PC-3 (cell line): ENCODE measurements around the gene CEACAM21. TPM values are rescaled to one million over a fixed set of nuclear protein-coding genes. Genes with fewer than 3 reads are reported as not detected.

ENCODE experiments used
- ATAC-seq: fragments of 200-7000 bp; cut with Tn5 transposase; 2 replicates; pipeline ENCODE4 v1.9.1; 2020; ENCODE audit warnings: mild to moderate bottlenecking, moderate library complexity
- Bru-seq: library from RNA; stranded (reverse); fragments of 400-500 nt; gene quantifications from one replicate; lab custom pipeline; 2021; lab: Mats Ljungman, UMichigan
- BruChase-seq, 2 experiments: library from RNA; stranded (reverse); fragments of 400-500 nt; gene quantifications; one replicate each; lab custom pipeline; 2021; lab: Mats Ljungman, UMichigan
- BruUV-seq: library from RNA; stranded (reverse); fragments of 400-500 nt; replicated peaks from 2 replicates; lab custom pipeline; 2021; lab: Mats Ljungman, UMichigan
- CTCF ChIA-PET: fragments of 300-600 bp; sonication (Branson Sonifier 250); formaldehyde crosslinking; loops from one replicate; lab custom pipeline; 2022; ENCODE audit warnings: antibody characterized with exemption; lab: Charles Lee
- POLR2A ChIA-PET: fragments of 300-600 bp; sonication (Branson Sonifier 250); formaldehyde crosslinking; loops from one replicate; lab custom pipeline; 2022; ENCODE audit warnings: antibody characterized with exemption; ENCODE audit not compliant: unreplicated experiment; lab: Charles Lee
- DNase-seq: peaks from one replicate; pipeline ENCODE4 v3.0.0-alpha.2; 2015
- H2AFZ ChIP-seq: fragments of 300-600 bp; sonication (generic); 2 replicates; pipeline ENCODE4 v1.6.0; 2016; ENCODE audit warnings: antibody characterized with exemption, low read length
- H3F3A ChIP-seq: fragments of 300-600 bp; sonication (generic); one replicate; pipeline ENCODE4 v1.6.0; 2017; ENCODE audit warnings: antibody characterized with exemption, low read length, control low read depth, mild to moderate bottlenecking; ENCODE audit not compliant: unreplicated experiment
- H3K27ac ChIP-seq: fragments of 300-600 bp; sonication (generic); 2 replicates; pipeline ENCODE4 v1.5.1; 2016; ENCODE audit warnings: mild to moderate bottlenecking, low read length
- H3K27me3 ChIP-seq: fragments of 300-600 bp; sonication (generic); 2 replicates; pipeline ENCODE4 v1.6.1; 2016; ENCODE audit warnings: low read length, mixed read lengths
- H3K36me3 ChIP-seq: fragments of 300-600 bp; sonication (generic); 2 replicates; pipeline ENCODE4 v1.6.1; 2016; ENCODE audit warnings: low read depth, mixed run types, low read length, mixed read lengths
- H3K4me1 ChIP-seq: fragments of 300-600 bp; sonication (generic); 2 replicates; pipeline ENCODE4 v1.5.1; 2016; ENCODE audit warnings: low read length; ENCODE audit not compliant: insufficient read depth
- H3K4me2 ChIP-seq: fragments of 300-600 bp; sonication (generic); 2 replicates; pipeline ENCODE4 v1.6.0; 2016; ENCODE audit warnings: low read length
- H3K4me3 ChIP-seq: fragments of 300-600 bp; sonication (generic); 2 replicates; pipeline ENCODE4 v1.5.1; 2016; ENCODE audit warnings: mild to moderate bottlenecking, low read length, mixed read lengths
- H3K79me2 ChIP-seq: fragments of 300-600 bp; sonication (generic); 2 replicates; pipeline ENCODE4 v1.6.1; 2017; ENCODE audit warnings: low read length, mixed read lengths
- H3K9ac ChIP-seq: fragments of 300-600 bp; sonication (generic); 2 replicates; pipeline ENCODE4 v1.6.0; 2016; ENCODE audit warnings: mild to moderate bottlenecking, low read length
- H3K9me2 ChIP-seq: fragments of 300-600 bp; sonication (generic); replicated peaks from 2 replicates; pipeline ENCODE4 v1.6.1; 2016; ENCODE audit warnings: mixed run types, low read length, mixed read lengths
- H3K9me3 ChIP-seq: fragments of 300-600 bp; sonication (generic); 2 replicates; pipeline ENCODE4 v1.6.1; 2016; ENCODE audit warnings: low read length, mixed read lengths
- H4K20me1 ChIP-seq: fragments of 300-600 bp; sonication (generic); 2 replicates; pipeline ENCODE4 v1.6.1; 2016; ENCODE audit warnings: low read length, mixed read lengths
- CTCF ChIP-seq: fragments of 300-600 bp; sonication (generic); conservative IDR thresholded peaks from 2 replicates; pipeline ENCODE4 v1.5.1; 2017; ENCODE audit warnings: antibody characterized with exemption, low read depth, mild to moderate bottlenecking, low read length
- EZH2 ChIP-seq: fragments of 300-600 bp; sonication (generic); IDR thresholded peaks from one replicate; pipeline ENCODE4 v1.6.1; 2017; ENCODE audit warnings: antibody characterized with exemption, mild to moderate bottlenecking, low read length; ENCODE audit not compliant: unreplicated experiment
- EZH2phosphoT487 ChIP-seq: fragments of 300-600 bp; sonication (generic); IDR thresholded peaks from 2 replicates; pipeline ENCODE4 v1.6.1; 2018; ENCODE audit warnings: mild to moderate bottlenecking, antibody characterized with exemption, low read length, borderline replicate concordance
- intact Hi-C: fragments of 100-400 bp; cut with micrococcal nuclease; formaldehyde crosslinking; loops from 2 replicates; pipeline ENCODE4 v1.9.0; 2023
- long read RNA-seq: library from polyadenylated mRNA; unstranded; transcript quantifications from one replicate; pipeline ENCODE4 v2.0.0, GENCODE V29; 2021; ENCODE audit not compliant: unreplicated experiment
- total RNA-seq: library from RNA; depleted of rRNA; stranded (reverse); fragments of >200 nt; gene quantifications from 2 replicates; pipeline ENCODE4 v1.2.3, GENCODE V29; 2014; rRNA removed

The CEACAM21 gene
- total RNA-seq (not detected in 2 replicates), Bru-seq, nascent RNA (not detected), BruChase-seq, experiment 1, labeled RNA remaining after a 6-hour chase (not detected), BruChase-seq, experiment 2, labeled RNA remaining after a 2-hour chase (percentile 2 among the genes with signal in this experiment)
- long read RNA-seq: 0 reads

GRCh38 chr19:41575998-41576397 lies at the start of gene CEACAM21:
TSS of gene CEACAM21 (plus strand) at chr19:41576166. CDS start at chr19:41576275, 109 bp downstream.
- Histone ChIP-seq H3K4me2 (no peak within 1 kb of the TSS), H3K9me2 (no peaks in the 10 kb centered on the region), H3K9ac (no peak within 1 kb of the TSS), H4K20me1 (no peaks in the 10 kb centered on the region), H3K27ac (no peak within 1 kb of the TSS), H2AFZ (no peak within 1 kb of the TSS), H3K79me2 (no peaks in the 10 kb centered on the region), H3F3A (no peaks in the 10 kb centered on the region), H3K4me1 (no peaks in the 10 kb centered on the region), H3K27me3 (0 out of 2 replicates have a peak, but pooled peaks cover 4% of the 10 kb centered on the region), H3K9me3 (no peaks in the 10 kb centered on the region), H3K4me3 (no peak within 1 kb of the TSS), H3K36me3 (no peaks in the 10 kb centered on the region)
- TF ChIP-seq EZH2phosphoT487 (no peak), EZH2 (no peak), CTCF (no peak)
- DNase-seq (no peak), ATAC-seq (no peak)
- intact Hi-C loops: no loop called here
- no TSS peak for BruUV-seq
- CTCF ChIA-PET: no interaction called here
- POLR2A ChIA-PET: no interaction called here

DNA sequence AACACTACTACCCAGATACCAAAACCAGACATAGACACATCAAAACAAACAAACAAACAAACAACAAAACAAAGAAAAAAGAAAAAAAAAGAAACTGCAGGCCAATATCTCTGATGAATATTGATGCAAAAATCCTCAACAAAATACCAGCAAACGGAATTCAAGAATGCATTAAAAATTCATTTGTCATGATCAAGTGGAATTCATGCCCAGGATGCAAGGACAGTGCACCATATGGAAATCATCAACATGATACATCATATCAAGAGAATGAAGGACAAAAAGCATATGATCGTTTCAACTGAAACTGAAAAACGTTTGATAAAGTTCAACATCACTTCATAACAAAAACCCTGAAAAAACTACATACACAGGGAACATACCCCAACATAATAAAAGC lies 48.9 kb upstream of the CEACAM21 start:
- DNase-seq (no peak), ATAC-seq (no peak)
- Histone ChIP-seq H3K27me3 (peaks cover 73% of the 10 kb centered on the region), H3K9me2 (no peaks in the 10 kb centered on the region), H3K9me3 (0 out of 2 replicates have a peak, but pooled peaks cover 3% of the 10 kb centered on the region), H2AFZ (no peak overlapping the region), H3K4me3 (no peak overlapping the region), H3K36me3 (no peaks in the 10 kb centered on the region), H3K4me1 (no peaks in the 10 kb centered on the region), H3K4me2 (no peak overlapping the region), H4K20me1 (no peaks in the 10 kb centered on the region), H3K27ac (no peak overlapping the region), H3K79me2 (no peaks in the 10 kb centered on the region), H3K9ac (no peak overlapping the region), H3F3A (no peaks in the 10 kb centered on the region)
- ChIA-PET CTCF (no interaction called here), POLR2A (no interaction called here)
- intact Hi-C loops: no loop called here
- BruUV-seq: no TSS peak
- TF ChIP-seq EZH2 (no peak), EZH2phosphoT487 (no peak), CTCF (no peak)

DNA sequence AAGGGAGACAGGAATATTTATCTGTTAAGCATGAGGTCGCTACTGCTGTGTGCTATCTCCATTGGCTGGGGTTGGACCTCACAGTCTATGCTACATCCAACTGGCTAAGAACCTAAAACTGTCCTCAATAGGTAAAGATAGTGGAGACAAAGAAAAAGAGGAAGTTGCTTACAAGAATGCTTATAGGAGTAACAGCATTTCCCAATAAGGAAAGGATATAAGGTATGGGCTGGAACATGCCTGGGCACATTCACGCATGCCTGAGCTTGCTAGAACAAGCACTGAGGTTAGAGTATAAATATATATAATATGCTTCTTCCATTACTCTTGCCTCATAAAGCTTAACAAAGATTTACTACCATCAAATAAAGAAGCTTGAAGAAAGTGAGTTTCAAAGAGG lies 47.9 kb upstream of the CEACAM21 start:
- Histone ChIP-seq H3K4me3 (no peak overlapping the region), H3K36me3 (no peaks in the 10 kb centered on the region), H3K9ac (no peak overlapping the region), H3K27ac (no peak overlapping the region), H3F3A (no peaks in the 10 kb centered on the region), H3K79me2 (no peaks in the 10 kb centered on the region), H3K27me3 (peaks cover 63% of the 10 kb centered on the region), H2AFZ (no peak overlapping the region), H3K9me3 (0 out of 2 replicates have a peak, but pooled peaks cover 10% of the 10 kb centered on the region), H3K4me2 (no peak overlapping the region), H4K20me1 (no peaks in the 10 kb centered on the region), H3K4me1 (no peaks in the 10 kb centered on the region), H3K9me2 (no peaks in the 10 kb centered on the region)
- intact Hi-C loops: no loop called here
- BruUV-seq: no TSS peak
- TF ChIP-seq CTCF (no peak), EZH2phosphoT487 (no peak), EZH2 (no peak)
- ATAC-seq (no peak), DNase-seq (no peak)
- CTCF ChIA-PET: no interaction called here
- POLR2A ChIA-PET: no interaction called here
